Keratinocyte (primary cell): ENCODE data around the gene CASZ1. TPM values are rescaled to one million over a fixed set of nuclear protein-coding genes. Genes with fewer than 3 reads are reported as not detected.

ENCODE experiments used
- DNase-seq: peaks from one replicate; pipeline ENCODE4 v3.0.0-alpha.2; 2011; ENCODE audit warnings: low read depth, missing footprints, low spot score
- FAIRE-seq: peaks from 2 replicates; lab custom pipeline; 2011; peaks lifted over from hg19 to GRCh38; lab: Jason Lieb, UNC
- H2AFZ ChIP-seq: 2 replicates; pipeline ENCODE4 v1.6.0; 2012; ENCODE audit warnings: low read length, control low read depth, inconsistent platforms; ENCODE audit not compliant: control insufficient read depth
- H3K27ac ChIP-seq: 2 replicates; pipeline ENCODE4 v1.5.1; 2011; ENCODE audit warnings: low read length; ENCODE audit not compliant: control insufficient read depth, insufficient read depth
- H3K27me3 ChIP-seq: 3 replicates; pipeline ENCODE4 v1.6.0; 2011; ENCODE audit warnings: low read length; ENCODE audit not compliant: control insufficient read depth, insufficient read depth; ENCODE audit errors: extremely low read depth
- H3K36me3 ChIP-seq, 2 experiments: 2 replicates in 1 of 2; 3 replicates in 1 of 2; pipeline ENCODE4 v1.5.1; 2011; ENCODE audit warnings: low read length in 2 of 2, mild to moderate bottlenecking in 1 of 2; ENCODE audit not compliant: control insufficient read depth in 2 of 2, insufficient read depth in 2 of 2; ENCODE audit errors: extremely low read depth in 1 of 2
- H3K4me1 ChIP-seq: 3 replicates; pipeline ENCODE4 v1.5.1; 2011; ENCODE audit warnings: low read length; ENCODE audit not compliant: control insufficient read depth, insufficient read depth; ENCODE audit errors: extremely low read depth
- H3K4me2 ChIP-seq: 3 replicates; pipeline ENCODE4 v1.6.0; 2011; ENCODE audit warnings: low read depth, low read length; ENCODE audit not compliant: control insufficient read depth, insufficient read depth; ENCODE audit errors: extremely low read depth
- H3K4me3 ChIP-seq, 3 experiments: fragments of 200-600 bp in 1 of 3; sonication (generic) in 1 of 3; 2 replicates in 2 of 3; 3 replicates in 1 of 3; pipeline ENCODE4 v1.5.1; 2011 to 2016; ENCODE audit warnings: low read length in 3 of 3, mild to moderate bottlenecking in 3 of 3, control low read depth in 2 of 3, inconsistent platforms in 1 of 3, low read depth in 1 of 3, mixed read lengths in 1 of 3, mixed run types in 1 of 3, moderate library complexity in 1 of 3; ENCODE audit not compliant: control insufficient read depth in 2 of 3, insufficient read depth in 2 of 3; ENCODE audit errors: extremely low read depth in 1 of 3
- H3K79me2 ChIP-seq: 2 replicates; pipeline ENCODE4 v1.6.0; 2012; ENCODE audit warnings: low read length; ENCODE audit not compliant: control insufficient read depth, insufficient read depth
- H3K9ac ChIP-seq: 3 replicates; pipeline ENCODE4 v1.6.0; 2011; ENCODE audit warnings: low read length; ENCODE audit not compliant: control insufficient read depth, insufficient read depth; ENCODE audit errors: extremely low read depth
- H3K9me1 ChIP-seq: 3 replicates; pipeline ENCODE4 v1.6.0; 2011; ENCODE audit warnings: low read length; ENCODE audit not compliant: control insufficient read depth, insufficient read depth; ENCODE audit errors: extremely low read depth
- H3K9me3 ChIP-seq: 2 replicates; pipeline ENCODE4 v1.5.1; 2012; ENCODE audit warnings: low read depth, low read length; ENCODE audit not compliant: control insufficient read depth
- H4K20me1 ChIP-seq: 3 replicates; pipeline ENCODE4 v1.6.0; 2011; ENCODE audit warnings: low read length; ENCODE audit not compliant: control insufficient read depth, insufficient read depth; ENCODE audit errors: extremely low read depth
- EZH2 ChIP-seq: IDR thresholded peaks from one replicate; pipeline ENCODE4 v1.6.1; 2012; ENCODE audit warnings: inconsistent platforms, mild to moderate bottlenecking, low read length, moderate library complexity
- dilution Hi-C: fragments of 300-500 bp; cut with MboI; formaldehyde crosslinking; loops from one replicate; pipeline ENCODE4 v1.7.0; 2020; ENCODE audit warnings: low sequenced_read_pairs; ENCODE audit not compliant: extremely low pct_ligation_motif_present
- polyA plus RNA-seq, 5 experiments: library from polyadenylated mRNA; depleted of rRNA in 3 of 5; stranded (reverse) in 3 of 5; stranded (forward) in 1 of 5; unstranded in 1 of 5; fragments of >200 nt; gene quantifications; 1 replicate in 1 of 5; 2 replicates in 3 of 5; 3 replicates in 1 of 5; pipeline versions ENCODE4 v1.2.1 to v1.2.3, GENCODE V29; 2011 to 2012; ENCODE audit warnings: missing spikeins in 2 of 5, low read depth in 1 of 5, low replicate concordance in 1 of 5
- TF ChIP-seq, protein P1 (sequence below), 3 experiments: IDR thresholded peaks in 1 of 3; conservative IDR thresholded peaks in 1 of 3; optimal IDR thresholded peaks in 1 of 3; 2 replicates in 2 of 3; 3 replicates in 1 of 3; pipeline versions ENCODE3 to v1.5.1; 2011; ENCODE audit warnings: low read length in 3 of 3, mild to moderate bottlenecking in 3 of 3, moderate library complexity in 2 of 3, control low read depth in 1 of 3, inconsistent platforms in 1 of 3; ENCODE audit not compliant: insufficient read depth in 2 of 3; ENCODE audit errors: extremely low read depth in 1 of 3

The CASZ1 gene
- polyA plus RNA-seq, 1 donor (not counting 4 experiments of a cell fraction or from before 2014, with no cell fraction given), result 2.8 TPM

DNA sequence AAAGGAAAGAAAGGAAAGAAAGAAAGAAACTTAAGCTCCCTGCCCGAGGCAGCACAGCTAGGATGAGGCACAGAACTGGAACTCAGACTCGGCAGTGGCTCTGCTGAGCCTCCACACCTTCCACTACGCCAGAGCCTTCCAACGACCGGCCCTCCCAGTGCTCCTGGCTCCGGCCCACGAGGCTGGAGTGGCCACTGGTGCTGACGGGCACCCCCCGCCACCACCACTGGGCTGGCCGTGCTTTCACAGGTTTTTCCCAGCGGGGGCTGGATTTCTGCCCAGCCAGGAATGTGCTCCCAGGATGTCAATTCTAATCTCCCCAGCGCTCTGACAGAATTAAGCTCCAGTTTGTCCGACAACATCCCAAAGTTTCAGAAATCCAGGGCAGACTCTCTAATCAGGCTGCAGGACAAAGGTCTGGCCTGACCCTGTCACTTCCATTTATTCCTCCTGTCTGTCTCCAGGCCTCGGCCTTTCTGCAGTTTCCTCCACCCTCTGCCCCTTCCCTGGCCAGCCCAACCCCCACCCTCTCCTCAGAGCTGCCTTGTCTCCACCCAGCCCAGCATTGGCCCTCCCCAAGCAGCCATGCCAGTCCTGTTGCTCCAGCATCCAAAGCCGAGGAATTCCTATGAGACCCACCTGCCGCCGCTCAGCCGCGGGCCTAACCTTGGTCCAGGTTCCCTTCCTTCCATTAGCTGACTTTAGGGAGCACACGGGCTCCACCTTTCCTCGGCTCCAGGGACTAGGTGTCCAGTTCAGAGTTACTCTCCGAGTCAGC, 81.9 kb downstream of the CASZ1 start:
- no peaks in the 10 kb centered on the region for H3K9me3 ChIP-seq
- H3K4me2 ChIP-seq, result no peak overlapping the region
- no peaks in the 10 kb centered on the region for H3K79me2 ChIP-seq
- H3K9me1 ChIP-seq, result no peaks in the 10 kb centered on the region
- no peaks in the 10 kb centered on the region for H4K20me1 ChIP-seq
- H3K36me3 ChIP-seq, result peaks cover 0 to 5% of the 10 kb centered on the region in 2 experiments
- DNase-seq (no peak), FAIRE-seq (no peak)
- H3K4me1 ChIP-seq, result no peaks in the 10 kb centered on the region
- no peak overlapping the region for H2AFZ ChIP-seq
- no peak overlapping the region for H3K9ac ChIP-seq
- no peak overlapping the region for H3K27ac ChIP-seq
- H3K27me3 ChIP-seq, result no peaks in the 10 kb centered on the region
- dilution Hi-C loops, result no loop called here
- H3K4me3 ChIP-seq, result no peak overlapping the region
- TF ChIP-seq, protein P1, sequence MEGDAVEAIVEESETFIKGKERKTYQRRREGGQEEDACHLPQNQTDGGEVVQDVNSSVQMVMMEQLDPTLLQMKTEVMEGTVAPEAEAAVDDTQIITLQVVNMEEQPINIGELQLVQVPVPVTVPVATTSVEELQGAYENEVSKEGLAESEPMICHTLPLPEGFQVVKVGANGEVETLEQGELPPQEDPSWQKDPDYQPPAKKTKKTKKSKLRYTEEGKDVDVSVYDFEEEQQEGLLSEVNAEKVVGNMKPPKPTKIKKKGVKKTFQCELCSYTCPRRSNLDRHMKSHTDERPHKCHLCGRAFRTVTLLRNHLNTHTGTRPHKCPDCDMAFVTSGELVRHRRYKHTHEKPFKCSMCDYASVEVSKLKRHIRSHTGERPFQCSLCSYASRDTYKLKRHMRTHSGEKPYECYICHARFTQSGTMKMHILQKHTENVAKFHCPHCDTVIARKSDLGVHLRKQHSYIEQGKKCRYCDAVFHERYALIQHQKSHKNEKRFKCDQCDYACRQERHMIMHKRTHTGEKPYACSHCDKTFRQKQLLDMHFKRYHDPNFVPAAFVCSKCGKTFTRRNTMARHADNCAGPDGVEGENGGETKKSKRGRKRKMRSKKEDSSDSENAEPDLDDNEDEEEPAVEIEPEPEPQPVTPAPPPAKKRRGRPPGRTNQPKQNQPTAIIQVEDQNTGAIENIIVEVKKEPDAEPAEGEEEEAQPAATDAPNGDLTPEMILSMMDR (optimal IDR thresholded peaks at IDR 0.05 in 1 of 3, IDR thresholded peaks at IDR 0.05 in 1 of 3, conservative IDR thresholded peaks at IDR 0.05 in 1 of 3; ENCODE audit: extremely low read depth in 1 of 3, insufficient read depth in 2 of 3, low read length in 3 of 3), result no peak
- TF ChIP-seq EZH2, result no peak

DNA sequence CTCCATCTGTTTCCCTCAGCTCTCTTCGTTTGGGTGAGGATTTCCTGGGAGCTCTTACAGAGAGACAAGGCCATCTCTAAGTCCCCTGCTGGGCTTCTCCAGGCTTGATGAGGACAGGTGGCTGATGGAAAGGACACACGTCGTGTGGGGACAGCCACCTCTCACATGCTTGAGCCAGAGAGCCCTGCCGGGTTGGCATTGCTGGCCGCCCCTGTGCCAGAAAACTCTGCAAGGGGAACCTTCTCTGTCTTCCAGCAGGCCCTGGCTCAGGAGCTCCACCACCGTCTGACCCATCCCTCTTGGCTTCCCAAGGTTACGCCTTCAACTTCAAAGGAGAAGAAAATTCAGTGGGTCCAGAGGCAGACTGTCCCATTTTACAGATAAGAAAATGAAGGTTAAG, 82.8 kb downstream of the CASZ1 start:
- DNase-seq (no peak), FAIRE-seq (no peak)
- dilution Hi-C loops, result no loop called here
- Histone ChIP-seq H3K27ac (no peak overlapping the region), H3K4me2 (no peak overlapping the region), H3K9ac (no peak overlapping the region), H3K9me1 (no peaks in the 10 kb centered on the region), H3K79me2 (no peaks in the 10 kb centered on the region), H3K27me3 (no peaks in the 10 kb centered on the region), H2AFZ (no peak overlapping the region), H3K4me1 (no peaks in the 10 kb centered on the region), H3K9me3 (no peaks in the 10 kb centered on the region), H3K36me3 (peaks cover 0 to 5% of the 10 kb centered on the region in 2 experiments), H4K20me1 (no peaks in the 10 kb centered on the region), H3K4me3 (no peak overlapping the region)
- TF ChIP-seq, protein P1 (optimal IDR thresholded peaks at IDR 0.05 in 1 of 3, IDR thresholded peaks at IDR 0.05 in 1 of 3, conservative IDR thresholded peaks at IDR 0.05 in 1 of 3; ENCODE audit: extremely low read depth in 1 of 3, insufficient read depth in 2 of 3, low read length in 3 of 3), result no peak
- TF ChIP-seq EZH2, result no peak
